ENCODE data around the gene C5orf58. TPM values are rescaled to one million over a fixed set of nuclear protein-coding genes. Genes with fewer than 3 reads are reported as not detected.
A peak's percentile ranks its signal among the peaks of the same experiment; 100 is the strongest.

The C5orf58 gene
- total and polyA plus RNA-seq, 10 of the 15 experiments (the other 5 are each of a cell fraction or from before 2014, with no cell fraction given): 0.13 to 0.27 (median 0.26) TPM; not detected in 7

- TF ChIP-seq IKZF2 (IDR thresholded peaks at IDR 0.05): 0 out of 4 replicates have a peak, but pooled peaks of 1 of the 2 experiments have one; percentile 15
- TF ChIP-seq, protein P1, sequence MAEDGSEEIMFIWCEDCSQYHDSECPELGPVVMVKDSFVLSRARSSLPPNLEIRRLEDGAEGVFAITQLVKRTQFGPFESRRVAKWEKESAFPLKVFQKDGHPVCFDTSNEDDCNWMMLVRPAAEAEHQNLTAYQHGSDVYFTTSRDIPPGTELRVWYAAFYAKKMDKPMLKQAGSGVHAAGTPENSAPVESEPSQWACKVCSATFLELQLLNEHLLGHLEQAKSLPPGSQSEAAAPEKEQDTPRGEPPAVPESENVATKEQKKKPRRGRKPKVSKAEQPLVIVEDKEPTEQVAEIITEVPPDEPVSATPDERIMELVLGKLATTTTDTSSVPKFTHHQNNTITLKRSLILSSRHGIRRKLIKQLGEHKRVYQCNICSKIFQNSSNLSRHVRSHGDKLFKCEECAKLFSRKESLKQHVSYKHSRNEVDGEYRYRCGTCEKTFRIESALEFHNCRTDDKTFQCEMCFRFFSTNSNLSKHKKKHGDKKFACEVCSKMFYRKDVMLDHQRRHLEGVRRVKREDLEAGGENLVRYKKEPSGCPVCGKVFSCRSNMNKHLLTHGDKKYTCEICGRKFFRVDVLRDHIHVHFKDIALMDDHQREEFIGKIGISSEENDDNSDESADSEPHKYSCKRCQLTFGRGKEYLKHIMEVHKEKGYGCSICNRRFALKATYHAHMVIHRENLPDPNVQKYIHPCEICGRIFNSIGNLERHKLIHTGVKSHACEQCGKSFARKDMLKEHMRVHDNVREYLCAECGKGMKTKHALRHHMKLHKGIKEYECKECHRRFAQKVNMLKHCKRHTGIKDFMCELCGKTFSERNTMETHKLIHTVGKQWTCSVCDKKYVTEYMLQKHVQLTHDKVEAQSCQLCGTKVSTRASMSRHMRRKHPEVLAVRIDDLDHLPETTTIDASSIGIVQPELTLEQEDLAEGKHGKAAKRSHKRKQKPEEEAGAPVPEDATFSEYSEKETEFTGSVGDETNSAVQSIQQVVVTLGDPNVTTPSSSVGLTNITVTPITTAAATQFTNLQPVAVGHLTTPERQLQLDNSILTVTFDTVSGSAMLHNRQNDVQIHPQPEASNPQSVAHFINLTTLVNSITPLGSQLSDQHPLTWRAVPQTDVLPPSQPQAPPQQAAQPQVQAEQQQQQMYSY (CRISPR knock-in tag; IDR thresholded peaks at IDR 0.05): no peak
- no peak for TF ChIP-seq CBFB (IDR thresholded peaks at IDR 0.05; ENCODE audit: low read depth)
- TF ChIP-seq, protein P2, sequence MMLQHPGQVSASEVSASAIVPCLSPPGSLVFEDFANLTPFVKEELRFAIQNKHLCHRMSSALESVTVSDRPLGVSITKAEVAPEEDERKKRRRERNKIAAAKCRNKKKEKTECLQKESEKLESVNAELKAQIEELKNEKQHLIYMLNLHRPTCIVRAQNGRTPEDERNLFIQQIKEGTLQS (IDR thresholded peaks at IDR 0.05; ENCODE audit: borderline replicate concordance, extremely low read depth, low read depth, low read length): no peak
Observed at GRCh38 chr5:170183816-170184687, 48.7 kb upstream of the C5orf58 start (continued).

- 25% methylated on average over 4 of the region's 4 CpGs for WGBS (ENCODE audit: insufficient coverage, insufficient replicate concordance, low lambda C conversion rate, missing lambda C conversion rate)
- ChIA-PET SMC1A (ENCODE audit: uncharacterized antibody, unreplicated experiment) (interaction anchor here (1.0 to 4.8 kb wide), 4 partner anchors 9 to 92 kb away, joined by 3 to 35 read pairs (median 4); no protein-coding TSS in a partner anchor), POLR2A (no interaction called here), CTCF (interaction anchor here (0.6 to 5.1 kb wide), 25 partner anchors 11 to 1197 kb away, joined by 3 to 80 read pairs (median 5); partner anchors contain the start of gene INSYN2B), RAD21 (ENCODE audit: unreplicated experiment) (interaction anchor here (1.0 to 2.0 kb wide), 7 partner anchors 11 to 482 kb away, joined by 3 to 13 read pairs (median 5); no protein-coding TSS in a partner anchor)
- Histone ChIP-seq H2AFZ (ENCODE audit: control insufficient read depth, low read depth, low read length) (no peak overlapping the region), H4K20me1 (ENCODE audit: control insufficient read depth, insufficient read depth) (no peaks in the 10 kb centered on the region; the same call in 1 of the 2 replicates), H3K79me2 (ENCODE audit: control insufficient read depth, insufficient read depth, low read length) (no peaks in the 10 kb centered on the region), H3K9ac (ENCODE audit: control insufficient read depth, insufficient read depth, low read length) (no peak overlapping the region), H3K4me2 (ENCODE audit: control insufficient read depth, insufficient read depth) (no peak overlapping the region), H3K27me3 (replicated peaks in 1 of 2; ENCODE audit: control insufficient read depth in 2 of 2, insufficient read depth in 2 of 2, low read length in 1 of 2) (peaks cover 0 to 2% of the 10 kb centered on the region in 2 experiments; a peak in 1 of 4 replicates), H3K4me3 (no peak overlapping the region), H3K4me1 (ENCODE audit: control insufficient read depth, insufficient read depth, low read length) (no peaks in the 10 kb centered on the region), H3K36me3 (ENCODE audit: control insufficient read depth in 2 of 2, insufficient read depth in 2 of 2, low read length in 1 of 2) (no peaks in the 10 kb centered on the region), H3K9me3 (replicated peaks; ENCODE audit: control insufficient read depth, insufficient read depth, low read length) (no peaks in the 10 kb centered on the region), H3K27ac (ENCODE audit: control insufficient read depth, insufficient read depth) (no peak overlapping the region)
- no TSS peak for BruUV-seq (replicated peaks)
- intact Hi-C loops (cut with micrococcal nuclease; ENCODE audit: unreplicated experiment) (loop anchor here (1.0 kb wide), 1 partner anchor 84 kb away; no protein-coding TSS in a partner anchor), in situ Hi-C loops (cut with MboI) (loop anchor here (5.0 to 10.0 kb wide), 2 partner anchors 82 to 490 kb away; no protein-coding TSS in a partner anchor)
- no peak for ATAC-seq
- no peak for FAIRE-seq
- no peak for DNase-seq (ENCODE audit: low read depth, low spot score)
- TF ChIP-seq BMI1 (IDR thresholded peaks at IDR 0.05; ENCODE audit: borderline replicate concordance): no peak
- TF ChIP-seq BRCA1 (IDR thresholded peaks at IDR 0.05; ENCODE audit: low read depth, low read length): no peak
- no peak for TF ChIP-seq IRF4 (IDR thresholded peaks at IDR 0.05; ENCODE audit: low read depth, low read length)
- no peak for TF ChIP-seq SREBF2 (IDR thresholded peaks at IDR 0.05; ENCODE audit: low read length)
- TF ChIP-seq, protein P3, sequence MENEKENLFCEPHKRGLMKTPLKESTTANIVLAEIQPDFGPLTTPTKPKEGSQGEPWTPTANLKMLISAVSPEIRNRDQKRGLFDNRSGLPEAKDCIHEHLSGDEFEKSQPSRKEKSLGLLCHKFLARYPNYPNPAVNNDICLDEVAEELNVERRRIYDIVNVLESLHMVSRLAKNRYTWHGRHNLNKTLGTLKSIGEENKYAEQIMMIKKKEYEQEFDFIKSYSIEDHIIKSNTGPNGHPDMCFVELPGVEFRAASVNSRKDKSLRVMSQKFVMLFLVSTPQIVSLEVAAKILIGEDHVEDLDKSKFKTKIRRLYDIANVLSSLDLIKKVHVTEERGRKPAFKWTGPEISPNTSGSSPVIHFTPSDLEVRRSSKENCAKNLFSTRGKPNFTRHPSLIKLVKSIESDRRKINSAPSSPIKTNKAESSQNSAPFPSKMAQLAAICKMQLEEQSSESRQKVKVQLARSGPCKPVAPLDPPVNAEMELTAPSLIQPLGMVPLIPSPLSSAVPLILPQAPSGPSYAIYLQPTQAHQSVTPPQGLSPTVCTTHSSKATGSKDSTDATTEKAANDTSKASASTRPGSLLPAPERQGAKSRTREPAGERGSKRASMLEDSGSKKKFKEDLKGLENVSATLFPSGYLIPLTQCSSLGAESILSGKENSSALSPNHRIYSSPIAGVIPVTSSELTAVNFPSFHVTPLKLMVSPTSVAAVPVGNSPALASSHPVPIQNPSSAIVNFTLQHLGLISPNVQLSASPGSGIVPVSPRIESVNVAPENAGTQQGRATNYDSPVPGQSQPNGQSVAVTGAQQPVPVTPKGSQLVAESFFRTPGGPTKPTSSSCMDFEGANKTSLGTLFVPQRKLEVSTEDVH (IDR thresholded peaks at IDR 0.05; ENCODE audit: low read depth, partially characterized antibody): no peak
- no peak for TF ChIP-seq IKZF1 (conservative IDR thresholded peaks at IDR 0.05)
- no peak for TF ChIP-seq CHD2 (IDR thresholded peaks at IDR 0.05; ENCODE audit: borderline replicate concordance, low read depth, low read length)
- TF ChIP-seq IRF3 (IDR thresholded peaks at IDR 0.05): no peak
Observed at GRCh38 chr5:170184737-170185136, 48.0 kb upstream of the C5orf58 start.

Data from GM12878 (cell line).